Measurements from ENCODE around the gene ZCCHC7.
"Not testable (repeated sequence)": the region's sequence is repeated elsewhere in the genome, so short reads cannot be mapped to it uniquely, and the experiment has no call there.

The ZCCHC7 gene

DNA sequence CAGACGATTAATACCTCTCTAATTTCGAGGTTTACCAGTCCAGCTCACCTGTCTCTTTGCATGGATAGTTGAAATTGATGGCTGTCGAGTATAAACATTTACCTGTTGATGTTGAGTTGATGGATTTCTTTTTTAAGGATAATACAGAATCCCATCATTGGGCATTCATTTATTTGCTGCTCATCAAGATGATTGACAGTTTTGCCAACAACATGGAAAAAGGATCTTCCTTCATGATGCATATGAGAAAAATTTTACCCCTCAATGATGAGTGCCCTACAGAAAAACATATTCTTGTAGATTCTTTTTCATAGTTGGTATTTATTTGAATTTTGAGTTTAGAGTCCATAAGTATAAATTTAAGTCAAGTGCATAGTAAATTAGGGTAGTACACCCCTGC lies 59.2 kb downstream of the ZCCHC7 start:
- peak in 1 of 3 experiments; percentile 60 for DNase-seq

DNA sequence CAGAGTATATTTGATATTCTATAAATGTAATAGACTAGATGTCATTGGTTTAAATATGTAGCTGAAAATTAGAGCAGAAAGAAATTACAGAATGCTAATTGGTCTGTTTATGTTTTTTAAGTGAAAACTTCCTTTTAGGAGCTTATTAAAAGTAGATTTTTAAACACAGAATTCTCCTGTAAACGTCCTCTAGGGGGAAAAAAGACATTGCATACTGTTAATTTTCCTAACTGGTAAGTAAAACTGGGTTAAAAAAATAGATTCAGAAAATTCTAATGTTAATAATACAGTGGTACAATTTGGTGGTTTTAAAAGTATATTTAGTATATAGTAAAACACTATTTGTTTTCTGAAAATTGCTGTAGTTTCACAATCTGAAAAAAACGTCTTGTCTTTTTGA lies 59.8 kb downstream of the ZCCHC7 start:
- no peak for DNase-seq

DNA sequence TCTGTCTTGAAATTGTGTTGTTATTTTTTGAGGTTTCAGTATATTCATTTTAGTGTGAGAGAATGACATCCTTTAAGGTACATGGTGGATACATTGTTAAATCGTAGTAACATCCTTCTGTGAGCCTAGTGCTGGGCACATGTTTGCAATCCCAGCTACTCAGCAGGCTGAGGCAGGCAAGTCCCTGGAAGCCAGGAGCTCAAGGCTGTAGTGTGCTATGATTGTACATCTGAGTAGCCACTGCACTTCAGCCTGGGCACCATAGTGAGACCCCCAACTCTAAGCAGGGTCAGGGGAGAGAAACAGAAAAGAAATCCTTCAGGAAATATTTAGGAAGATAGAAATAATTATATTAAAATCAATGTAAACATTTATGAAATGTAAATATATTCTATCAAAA lies 62.3 kb downstream of the ZCCHC7 start:
- no peak for DNase-seq

DNA sequence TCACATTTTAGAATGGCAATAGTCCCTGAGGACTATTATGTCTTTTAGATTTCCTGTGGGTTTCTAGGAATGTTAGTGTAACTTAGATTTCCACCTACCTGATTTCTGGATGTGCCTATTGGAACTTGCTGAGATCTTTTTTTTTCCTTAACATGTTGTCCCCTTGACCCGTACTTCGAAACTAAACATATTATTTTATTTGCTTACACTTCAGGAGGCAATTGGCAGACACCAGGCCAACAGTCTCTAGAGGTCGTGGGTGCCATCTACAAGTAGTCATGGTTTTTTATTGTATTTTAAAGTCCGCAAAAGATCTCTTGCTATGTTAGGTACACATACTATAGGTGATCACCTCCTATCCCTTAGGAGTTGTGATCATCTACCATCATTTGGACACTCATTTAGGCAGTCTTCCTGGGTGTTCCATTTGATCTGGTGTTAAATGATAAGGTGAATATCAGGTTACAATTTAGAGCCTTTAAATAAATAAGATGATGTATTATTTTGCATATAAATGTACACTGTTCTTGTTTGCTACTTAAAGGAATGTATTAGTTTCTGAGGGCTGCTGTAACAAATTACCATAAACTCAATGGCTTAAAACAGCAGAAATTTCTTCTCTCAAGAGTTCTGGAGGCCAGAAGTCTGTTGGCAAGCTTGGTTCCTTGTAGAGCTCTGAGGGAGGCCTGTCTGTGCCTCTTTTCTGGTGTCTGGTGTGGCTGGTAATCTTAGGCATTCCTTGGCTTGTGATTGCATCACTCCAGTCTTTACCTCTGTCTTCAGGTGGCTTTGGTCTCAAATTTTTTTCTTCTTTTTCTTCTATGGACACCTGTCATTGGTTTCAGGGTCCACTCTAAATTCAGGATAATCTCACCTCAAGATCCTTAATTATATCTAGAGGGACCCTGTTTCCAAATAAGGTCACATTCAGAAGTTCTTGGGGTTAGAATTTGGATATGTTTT lies 64.8 kb downstream of the ZCCHC7 start:
- DNase-seq = no peak

DNA sequence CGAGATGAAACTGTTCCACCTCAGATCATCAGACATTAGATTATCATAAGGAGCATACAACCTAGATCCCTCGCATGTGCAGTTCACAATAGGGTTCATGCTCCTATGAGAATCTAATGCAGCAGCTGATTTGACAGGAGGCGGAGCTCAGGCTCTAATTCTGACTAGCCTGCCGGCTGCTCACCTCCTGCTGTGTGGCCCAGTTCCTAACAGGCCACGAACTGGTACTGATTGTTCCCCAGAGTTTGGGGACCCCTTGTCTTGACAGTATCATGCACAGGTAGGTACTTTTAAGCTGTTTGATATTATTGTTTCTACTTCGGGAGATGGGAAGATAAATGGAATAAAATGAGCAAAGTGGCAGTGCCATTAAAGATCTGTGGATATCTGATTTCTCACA lies 66.9 kb downstream of the ZCCHC7 start:
- no peak for DNase-seq

DNA sequence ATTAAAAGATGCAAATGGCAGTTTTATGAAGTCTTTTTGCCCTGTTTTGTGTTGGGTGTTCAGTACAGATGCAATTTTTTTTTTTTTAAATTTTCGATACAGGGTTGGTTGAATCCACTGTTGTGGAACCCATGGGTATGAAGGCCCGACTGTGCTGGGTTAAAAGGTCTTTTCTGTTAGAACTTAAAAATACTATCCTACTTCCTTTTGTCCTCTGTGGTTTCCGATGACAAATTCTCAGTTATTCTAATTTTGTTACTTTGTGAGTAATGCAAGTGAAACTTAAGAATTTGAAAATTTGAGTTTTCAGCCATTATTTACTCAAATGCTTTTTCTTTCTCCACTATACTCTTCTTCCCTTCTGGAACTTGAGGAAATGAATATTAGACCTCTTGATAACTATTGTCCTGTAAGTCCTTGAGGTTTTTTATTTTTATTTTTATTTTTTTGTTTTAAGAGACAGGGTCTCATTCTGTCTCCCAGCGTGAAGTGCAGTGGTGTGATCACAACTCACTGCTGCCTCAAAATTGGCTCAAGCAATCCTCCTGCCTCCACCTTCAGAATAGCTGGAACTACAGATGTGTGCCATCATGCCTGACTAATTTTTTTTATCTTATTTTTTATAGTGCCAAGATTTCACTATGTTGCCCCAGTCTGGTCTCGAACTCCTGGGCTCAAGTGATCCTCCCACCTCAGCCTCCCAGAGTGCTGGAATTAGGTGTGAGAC lies 67.5 kb downstream of the ZCCHC7 start:
- DNase-seq = no peak

DNA sequence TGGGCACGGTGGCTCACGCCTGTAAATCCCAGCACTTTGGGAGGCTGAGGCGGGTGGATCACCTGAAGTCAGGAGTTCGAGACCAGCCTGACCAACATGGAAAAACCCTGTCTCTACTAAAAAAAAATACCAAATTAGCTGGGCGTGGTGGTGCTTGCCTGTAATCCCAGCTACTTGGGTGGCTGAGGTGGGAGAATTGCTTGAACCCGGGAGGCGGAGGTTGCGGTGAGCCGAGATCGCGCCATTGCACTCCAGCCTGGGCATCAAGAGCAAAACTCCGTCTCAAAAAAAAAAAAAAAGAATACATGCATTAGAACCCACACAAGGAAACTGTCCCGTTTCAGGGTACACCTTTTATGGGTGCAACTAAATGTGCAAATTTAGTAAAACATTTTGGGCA lies 70.4 kb downstream of the ZCCHC7 start:
- not testable (repeated sequence) for DNase-seq

DNA sequence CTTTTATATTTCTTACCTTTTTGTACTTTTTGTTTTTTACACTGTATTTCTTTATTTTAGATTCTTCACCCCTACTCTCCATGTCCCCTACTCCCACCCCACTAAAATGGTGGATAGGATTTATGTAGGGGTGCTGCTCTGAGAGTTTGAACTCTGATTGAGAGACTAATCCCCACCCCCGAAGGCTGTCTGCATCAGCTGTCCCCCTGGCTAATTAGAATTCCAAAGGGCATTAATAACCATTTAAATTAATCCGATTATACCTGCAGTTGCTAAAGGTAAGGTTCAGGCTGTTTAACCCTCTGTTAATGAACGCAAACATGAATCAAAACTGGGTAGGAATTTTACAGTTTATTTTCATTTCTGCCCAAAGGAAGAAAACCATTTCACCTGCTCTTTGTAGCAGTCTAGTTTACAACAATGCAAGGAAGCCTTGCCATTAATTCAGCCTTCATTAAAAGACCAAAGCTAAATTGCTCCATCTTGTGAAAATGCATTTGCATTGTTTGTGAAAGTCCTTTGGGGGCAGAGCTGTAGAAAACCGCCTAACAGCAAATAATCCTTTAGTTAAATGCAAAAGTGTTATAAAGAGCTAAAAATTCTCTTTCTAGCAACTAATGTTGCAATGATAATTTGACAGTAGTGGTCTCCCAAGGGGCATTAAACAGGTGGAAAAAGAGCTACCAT lies 71.2 kb downstream of the ZCCHC7 start:
- DNase-seq = peak in 1 of 3 experiments; percentile 2

DNA sequence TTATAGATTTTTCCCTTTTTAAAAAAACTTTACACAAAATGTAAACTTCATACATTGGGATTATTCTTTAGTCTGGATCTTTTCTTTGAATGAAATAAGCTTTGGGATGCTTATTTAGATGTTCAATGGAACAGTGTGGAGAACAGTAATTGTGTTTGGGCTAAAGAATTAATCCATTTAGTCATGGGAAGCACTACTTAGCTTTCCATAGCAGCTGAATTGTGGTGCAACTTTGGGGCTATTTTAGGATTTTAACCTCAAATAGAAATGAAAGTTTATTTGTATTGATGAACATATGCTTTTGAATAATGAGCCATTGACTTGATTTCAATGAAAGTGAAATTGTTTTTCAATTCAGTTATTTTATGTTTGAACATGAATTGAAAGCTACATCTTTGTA lies 72.4 kb downstream of the ZCCHC7 start:
- DNase-seq = no peak

DNA sequence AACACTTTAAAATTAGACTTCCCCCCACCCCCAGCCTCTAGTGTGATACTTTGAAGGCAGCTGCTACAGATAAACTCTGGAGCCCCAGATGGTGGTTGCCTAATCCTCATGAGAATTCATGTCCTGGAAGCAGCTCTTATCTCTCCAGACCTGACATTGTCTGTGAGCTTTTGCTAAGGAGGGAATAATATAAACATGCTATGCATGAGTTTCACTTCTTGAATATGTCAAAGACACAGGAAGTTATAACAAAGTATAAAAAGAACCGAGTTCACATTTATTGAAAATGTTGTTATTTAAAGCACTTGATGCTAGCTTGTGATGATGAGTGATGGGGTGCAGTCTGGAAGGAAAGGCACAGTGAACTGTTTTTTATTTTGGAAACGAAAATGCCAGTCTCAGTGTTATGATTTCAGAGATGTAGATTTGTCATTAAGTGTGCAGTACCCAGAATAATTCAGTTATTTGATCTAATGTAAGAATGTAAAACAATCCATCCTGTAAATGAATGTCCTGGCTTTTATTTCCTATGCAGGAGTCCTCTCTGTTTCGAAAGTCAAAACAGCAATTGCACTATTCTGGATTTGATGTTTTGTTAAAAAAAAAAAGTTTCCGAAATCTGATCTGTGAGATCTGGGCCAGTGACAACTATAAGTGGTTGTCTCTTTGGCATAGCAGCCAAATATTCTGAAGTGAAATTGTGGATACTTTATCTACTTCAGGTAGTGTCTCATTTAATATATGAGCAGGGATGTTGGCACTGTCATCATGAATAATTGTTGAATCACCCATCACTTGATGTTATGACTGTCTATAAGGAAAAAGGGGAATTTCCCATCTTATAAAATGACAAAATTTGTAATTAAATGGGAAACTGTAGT lies 77.0 kb downstream of the ZCCHC7 start:
- no peak for DNase-seq

DNA sequence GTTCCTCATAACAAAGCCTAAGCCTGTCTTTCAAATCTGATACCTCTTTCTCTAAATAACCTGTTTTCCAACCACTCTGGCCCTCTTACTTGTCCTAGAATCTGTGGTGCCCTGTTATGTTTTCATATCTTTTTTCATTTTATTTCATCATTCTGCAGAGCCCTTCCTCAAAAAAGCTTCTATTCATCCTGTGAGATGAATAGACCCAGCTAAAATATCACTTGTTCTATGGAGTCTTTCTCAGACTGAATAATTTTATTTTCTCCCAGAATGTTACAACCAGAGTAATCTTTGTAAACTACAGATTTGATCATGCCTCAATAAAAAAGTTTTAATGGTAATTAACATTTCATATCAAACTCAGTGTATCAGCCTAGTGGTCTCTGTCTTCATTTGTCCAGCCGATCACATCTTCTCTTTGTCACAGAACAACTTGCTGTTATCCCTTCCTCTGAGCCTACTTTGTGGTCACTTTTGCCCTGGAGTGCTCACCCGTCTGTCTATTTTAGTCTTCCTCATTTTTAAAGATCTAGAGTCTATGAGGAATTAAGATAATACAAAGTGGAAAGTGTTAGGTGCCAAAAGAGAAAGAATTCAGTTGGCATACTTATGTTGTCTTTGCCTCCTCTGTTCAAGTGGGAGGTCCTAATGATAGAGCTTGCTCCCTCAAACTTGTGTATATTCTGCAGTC lies 77.8 kb downstream of the ZCCHC7 start:
- DNase-seq = no peak

DNA sequence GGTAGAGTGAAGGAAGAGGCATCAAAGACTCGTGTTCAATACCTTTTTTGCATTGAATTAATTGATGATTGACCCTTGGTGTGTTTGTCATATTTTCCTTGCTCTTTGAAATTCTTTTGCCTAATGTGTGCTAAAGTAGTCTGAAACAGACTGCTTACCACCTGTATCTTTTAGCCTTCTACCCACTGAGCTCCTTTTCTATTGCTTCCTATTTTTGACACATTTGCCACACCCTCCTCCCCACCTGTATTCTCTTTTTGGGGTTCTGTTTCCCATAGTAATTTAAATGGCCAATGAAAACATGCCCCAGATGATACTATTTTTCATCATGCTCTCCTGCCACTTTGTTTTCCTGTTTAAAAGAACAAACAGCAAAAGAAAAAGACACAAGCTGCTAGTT lies 78.5 kb downstream of the ZCCHC7 start:
- DNase-seq = no peak

DNA sequence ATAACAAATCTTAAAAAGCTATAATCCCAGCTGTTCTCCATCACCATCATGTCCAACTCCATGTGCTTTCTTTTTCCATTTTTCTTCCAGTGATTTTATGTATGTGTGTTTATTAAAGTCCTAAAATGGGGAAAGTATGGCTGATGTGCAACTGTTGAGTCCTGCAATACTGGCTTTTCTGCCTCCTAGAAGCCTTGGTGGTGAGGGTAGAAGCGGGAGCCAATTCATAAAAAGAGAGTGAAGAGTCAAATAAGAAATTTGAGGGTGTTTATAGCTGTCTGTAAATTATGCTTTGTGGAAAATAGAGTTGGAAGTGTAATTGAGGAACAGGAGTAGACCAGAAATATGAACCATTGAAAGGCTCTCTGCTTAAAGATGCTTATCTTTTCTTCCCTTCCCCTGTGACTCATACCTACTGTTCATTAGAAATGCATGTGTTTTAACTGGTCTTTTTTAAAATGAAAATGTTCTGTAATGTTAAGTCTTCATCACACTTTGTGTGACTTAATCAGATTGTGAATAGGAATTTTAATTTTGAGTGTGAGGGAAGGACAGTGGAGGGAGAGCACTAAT lies 80.1 kb downstream of the ZCCHC7 start:
- no peak for DNase-seq

DNA sequence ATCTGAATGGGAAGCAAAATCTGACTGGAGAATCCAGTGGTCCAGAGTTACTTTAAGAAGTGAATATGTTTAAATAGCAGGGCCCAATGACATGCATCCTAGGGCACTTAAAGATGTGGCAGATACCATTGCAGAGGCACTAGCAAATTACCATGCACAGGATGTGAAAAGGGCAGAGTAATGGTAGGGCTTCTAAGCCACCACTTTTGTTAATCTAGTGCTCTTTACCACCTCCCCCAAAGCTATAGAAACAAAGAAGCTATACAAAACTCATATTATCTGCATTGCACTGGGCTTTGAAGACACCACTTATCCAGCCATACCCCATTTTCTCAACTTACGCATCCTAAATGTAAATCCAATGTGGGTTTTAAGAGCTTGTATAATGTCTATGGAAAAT lies 81.2 kb downstream of the ZCCHC7 start:
- no peak for DNase-seq

DNA sequence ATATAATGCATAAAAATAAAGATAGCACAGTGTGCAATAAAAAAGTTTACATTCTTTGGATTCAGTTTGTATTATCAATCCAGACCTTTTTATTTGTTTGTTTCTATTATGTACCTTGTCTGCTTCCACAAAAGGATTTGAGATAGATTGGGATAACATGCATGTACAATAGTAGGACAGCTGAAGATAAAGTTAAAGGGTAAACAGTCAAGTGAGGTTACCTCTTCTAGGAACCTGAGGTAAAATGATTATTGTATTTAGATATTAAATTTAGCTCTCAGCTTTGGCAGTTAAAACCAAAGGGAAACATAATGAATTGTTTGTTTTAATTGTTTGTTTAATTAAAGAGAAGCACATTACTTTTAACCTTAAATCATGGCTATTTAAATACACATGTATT lies 81.7 kb downstream of the ZCCHC7 start:
- DNase-seq = no peak

DNA sequence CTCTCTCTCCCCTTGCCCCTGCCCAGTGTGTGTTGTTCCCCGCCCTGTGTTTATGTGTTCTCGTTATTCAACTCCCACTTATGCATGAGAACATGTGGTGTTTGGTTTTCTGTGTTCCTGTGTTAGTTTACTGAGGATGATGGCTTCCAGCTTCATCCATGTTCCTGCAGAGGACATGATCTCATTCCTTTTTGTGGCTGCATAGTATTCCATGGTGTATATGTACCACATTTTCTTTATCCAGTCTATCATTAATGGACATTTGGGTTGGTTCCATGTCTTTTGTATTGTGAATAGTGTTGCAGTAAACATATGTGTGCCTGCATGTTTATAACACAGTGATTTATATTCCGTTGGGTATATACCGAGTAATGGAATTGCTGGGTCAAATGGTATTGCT lies 83.1 kb downstream of the ZCCHC7 start:
- DNase-seq = not testable (repeated sequence)

DNA sequence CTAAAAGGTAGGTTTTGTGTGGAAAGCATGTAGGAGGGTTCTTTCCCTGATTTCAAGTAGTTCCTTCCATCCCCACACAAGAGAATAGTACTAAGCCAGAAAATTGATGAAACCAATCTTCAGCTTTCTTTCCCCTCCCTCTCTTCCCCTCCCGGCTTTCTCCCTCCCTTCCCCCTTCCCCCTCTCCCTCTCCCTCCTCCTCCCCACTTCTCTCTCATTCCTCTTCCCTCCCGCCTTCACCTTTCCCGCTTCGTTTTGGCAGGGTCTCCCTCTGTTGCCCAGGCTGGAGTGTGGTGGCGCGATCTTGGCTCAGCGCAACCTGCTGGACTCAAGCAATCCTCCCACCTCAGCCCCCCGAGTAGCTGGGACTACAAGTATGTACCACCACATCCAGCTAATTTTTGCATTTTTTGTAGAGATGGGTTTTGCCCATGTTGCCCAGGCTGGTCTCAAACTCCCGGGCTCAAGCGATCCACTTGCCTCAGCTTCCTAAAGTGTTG lies 85.8 kb downstream of the ZCCHC7 start:
- no peak for DNase-seq

DNA sequence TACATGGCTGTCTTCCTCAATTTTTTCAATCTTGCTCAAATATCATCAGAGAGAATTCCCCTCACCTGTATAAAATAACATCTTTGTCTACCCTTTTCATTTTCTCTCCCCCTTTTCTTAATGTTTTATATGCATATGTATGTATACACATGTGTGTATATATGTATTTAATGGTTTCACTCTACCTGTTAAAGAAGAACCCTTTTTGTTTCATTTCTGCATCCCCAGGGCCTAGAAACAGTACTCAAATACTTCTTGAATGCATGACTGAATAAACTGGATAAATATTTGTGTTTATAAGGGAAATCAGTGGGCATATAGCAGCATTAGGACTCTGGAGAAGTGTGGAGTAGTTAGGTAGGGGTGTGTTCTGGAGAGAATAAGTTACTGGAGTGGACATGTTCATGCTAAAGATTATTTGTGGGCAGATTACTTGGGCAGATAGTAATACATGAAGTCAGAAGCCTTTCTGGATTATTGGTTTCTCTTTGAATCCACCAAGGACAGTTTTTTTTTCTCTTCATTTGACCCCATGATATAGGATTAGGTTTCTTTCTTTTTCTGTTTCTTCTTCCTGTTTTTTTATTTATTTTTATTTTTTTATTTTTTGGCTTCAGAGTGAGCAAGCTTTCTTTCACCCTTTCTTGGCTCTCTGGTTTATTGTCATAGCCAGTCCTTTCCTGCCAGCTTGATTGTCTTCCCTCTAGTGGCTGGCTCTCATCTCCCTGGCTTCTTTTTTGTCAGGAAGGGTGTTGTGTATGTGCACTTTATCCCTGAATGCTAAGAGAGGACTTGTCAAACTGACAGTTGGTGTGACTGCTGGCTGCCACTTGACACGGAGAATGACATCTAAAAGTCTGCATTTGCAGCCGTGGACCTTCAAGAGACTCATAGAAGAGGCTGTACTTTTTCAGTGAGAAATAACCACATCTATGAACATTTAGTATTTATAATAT lies 89.3 kb downstream of the ZCCHC7 start:
- peak in 2 of 3 experiments; percentile 5 to 17 for DNase-seq

DNA sequence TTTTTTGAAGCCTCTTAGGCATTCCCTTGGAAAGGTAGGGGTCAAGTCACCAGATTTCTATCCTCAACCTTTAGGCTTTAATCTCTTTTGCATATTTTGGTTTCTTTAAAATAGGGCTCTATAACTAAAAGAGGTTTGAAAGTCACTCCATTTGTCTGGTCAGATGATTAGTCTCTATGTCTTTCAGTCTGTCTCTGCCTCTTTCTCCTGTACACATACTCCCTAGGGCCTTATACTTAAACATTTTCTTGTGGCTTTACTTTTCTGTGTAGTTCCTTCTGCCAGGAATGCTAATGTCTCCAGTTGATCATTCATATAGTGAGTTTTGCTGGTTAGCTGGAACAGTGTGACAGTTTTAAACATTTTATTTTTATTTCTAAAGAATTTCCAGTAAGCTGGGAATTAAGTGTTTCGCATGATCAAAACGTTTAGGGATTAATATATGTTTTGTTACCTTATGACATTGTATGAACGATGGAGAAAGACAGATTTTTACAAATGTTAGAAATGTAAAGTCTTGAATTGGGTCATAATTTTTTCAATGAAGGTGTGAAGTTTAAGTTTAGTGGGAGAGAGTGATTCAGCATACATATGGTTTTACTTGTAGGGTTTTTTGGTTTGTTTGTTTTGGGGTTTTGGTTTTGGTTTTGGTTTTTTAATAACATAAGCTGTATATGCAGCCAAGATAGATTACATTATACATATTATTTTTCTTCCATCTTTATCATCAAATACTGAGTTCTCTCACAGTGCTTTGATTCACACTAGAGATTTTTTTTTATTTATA lies 90.6 kb downstream of the ZCCHC7 start:
- DNase-seq = no peak

Measured in NCI-H1417 (cell line).